GM21526 (cell line): ENCODE results near the gene RGMA.
A peak's percentile ranks its signal among the peaks of the same experiment; 100 is the strongest.

Experiments used
- ATAC-seq: cut with Tn5 transposase; IDR thresholded peaks from one replicate; pipeline ENCODE4 v1.9.1; 2021; ENCODE audit warnings: moderate library complexity; ENCODE audit not compliant: unreplicated experiment, low FRiP score

The RGMA gene

DNA sequence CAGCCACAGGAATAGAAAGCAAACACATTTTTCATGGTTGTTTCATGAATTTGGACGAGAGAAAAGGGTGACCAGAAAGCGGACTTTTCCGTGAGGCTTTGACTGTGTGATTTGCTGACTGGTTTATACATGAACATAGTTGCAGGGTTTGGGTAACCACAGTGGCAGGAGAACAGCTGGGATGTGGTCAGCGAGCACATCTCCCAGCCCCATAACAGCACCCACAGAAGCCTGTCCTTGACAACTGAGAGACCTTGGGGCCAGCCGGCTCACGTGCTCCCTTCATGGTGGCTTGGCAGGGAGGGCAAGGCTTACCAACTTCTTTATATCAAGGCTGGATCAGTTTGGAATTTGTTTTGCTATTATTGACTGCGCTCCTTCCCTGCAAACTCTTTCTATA is 13.2 kb upstream of the RGMA start:
- no peak for ATAC-seq

GRCh38 chr15:93093765-93094164 is 4.8 kb upstream of the RGMA start:
- no peak for ATAC-seq

- no peak for ATAC-seq
Measured at GRCh38 chr15:93091465-93091864, 2.5 kb upstream of the RGMA start.

DNA sequence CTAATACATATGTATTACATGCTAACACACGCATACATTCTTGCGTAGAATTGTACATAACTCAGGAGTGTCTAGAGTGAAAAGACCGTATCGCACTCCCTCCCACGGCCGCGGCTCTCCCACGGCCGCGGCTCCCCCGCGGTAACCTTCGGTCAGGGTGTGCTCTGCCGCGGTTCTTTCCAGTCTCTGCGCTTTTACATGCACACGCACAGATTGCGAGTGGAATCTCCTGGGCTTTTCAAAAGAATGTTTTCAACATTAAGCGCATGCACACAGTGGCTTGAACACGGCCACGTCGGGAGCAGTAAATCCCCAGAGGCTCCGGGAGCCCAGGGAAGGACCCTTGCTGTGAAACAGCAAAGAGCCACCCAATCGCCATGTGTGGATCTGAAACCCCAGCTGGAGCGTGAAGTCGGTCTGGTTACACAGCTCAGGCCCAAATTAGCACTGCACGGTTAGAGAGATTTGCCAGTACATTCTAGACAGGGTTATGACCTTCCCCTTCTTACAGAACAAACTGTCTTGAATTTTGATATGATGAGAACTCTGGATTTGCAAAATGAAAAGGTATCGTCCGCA is 805 bp upstream of the RGMA start:
- ATAC-seq = no peak

- peak; percentile 14 for ATAC-seq
Measured at GRCh38 chr15:93088200-93088980, 621 bp downstream of the RGMA start.

DNA sequence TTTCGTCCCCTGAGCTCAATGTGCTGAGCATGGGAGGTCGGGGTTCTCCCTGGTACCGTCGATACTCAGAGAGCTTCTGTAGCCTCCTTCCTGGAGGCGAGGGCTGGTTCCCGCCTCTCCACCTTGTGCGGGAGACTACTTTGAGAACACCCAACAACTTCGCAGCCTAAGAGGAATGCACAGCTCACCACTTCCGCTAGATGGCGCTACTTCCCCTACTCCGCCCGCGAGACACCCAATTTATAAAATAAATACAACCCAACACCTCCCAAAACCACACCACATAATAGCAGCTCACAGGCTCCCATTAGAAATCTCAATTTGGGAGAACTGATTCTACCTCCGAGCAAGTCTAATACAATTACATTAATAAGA is 1.2 kb downstream of the RGMA start:
- ATAC-seq = peak; percentile 73

DNA sequence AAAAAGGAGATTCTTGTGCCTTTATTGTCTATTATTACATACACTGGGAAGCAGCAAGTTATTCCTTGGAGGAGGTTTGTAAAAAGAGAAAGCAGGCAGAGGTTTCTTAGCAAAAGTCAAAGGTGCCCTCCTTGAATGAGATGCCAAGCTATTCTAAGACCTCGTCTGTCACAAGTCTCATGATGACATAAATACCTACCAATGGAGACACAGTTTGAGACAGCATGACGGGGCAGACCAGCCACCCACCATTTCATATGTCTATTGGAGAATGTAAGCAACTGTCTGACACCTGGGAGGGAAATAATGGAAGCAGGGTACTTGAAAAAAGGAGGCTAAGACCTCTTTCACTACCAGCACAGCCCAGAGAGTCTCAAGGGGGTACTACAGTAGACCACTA is 2.2 kb downstream of the RGMA start:
- ATAC-seq = no peak

GRCh38 chr15:93085692-93086091 is 3.3 kb downstream of the RGMA start:
- no peak for ATAC-seq

DNA sequence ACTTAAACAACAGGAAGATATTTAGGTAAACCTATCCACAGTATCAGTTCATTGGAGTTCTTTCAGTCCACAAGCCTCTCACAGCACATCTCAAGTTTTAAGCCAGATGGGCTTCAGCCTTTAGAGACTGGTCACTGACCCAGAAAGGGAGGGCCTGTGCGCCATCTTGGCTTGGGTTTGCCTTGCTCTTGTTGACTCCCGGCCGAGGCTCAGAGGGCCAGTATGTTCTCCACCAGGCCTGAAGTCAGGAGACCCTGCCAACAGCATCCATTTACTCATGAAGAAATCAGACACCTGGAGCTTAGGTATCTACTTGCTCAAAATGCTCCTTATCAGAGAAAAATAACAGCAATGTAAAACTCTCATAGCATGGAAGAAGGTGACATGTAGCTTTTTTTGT is 6.2 kb downstream of the RGMA start:
- ATAC-seq = no peak

GRCh38 chr15:93081399-93081798 is 7.6 kb downstream of the RGMA start:
- ATAC-seq = no peak

DNA sequence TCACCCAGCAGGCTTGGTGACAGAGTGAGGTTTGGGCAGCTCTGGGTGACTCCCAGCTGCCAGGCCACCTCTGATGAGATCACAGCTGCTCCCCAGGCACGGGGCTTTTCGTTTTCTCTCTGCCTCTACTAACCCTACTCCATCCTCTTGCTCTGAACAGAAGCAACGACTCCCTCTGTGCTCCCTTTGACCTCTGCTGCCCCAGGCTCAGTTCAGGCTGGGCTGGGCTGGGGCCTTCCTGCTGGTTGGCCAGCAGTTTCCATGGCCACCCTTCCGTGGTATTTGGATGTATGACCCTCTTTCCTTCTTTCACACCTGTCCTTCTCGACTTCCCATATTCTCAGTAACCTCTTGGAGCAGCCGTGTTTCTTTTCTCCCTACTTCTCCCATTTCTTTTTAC is 8.6 kb downstream of the RGMA start:
- ATAC-seq = no peak

GRCh38 chr15:93076875-93077274 is 12.1 kb downstream of the RGMA start:
- no peak for ATAC-seq

DNA sequence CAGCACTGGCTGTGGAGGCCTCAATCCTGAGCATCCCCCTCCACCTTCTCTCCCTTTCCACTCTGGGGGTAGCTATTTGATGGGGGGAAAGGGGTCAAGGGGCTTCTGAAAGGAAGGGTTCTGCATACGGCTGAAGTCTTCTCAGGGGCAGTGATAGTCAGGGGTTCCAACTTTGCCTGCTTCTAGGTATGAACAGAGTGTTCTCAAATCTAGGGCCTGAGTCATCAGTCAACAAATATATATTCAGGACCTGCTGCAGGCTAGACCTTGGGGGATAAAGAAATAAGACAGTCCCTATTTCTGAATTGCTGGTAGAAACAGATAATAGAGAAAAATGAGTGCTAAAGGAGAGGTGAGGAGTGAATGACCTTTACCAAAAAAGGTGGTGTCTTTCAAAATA is 12.8 kb downstream of the RGMA start:
- no peak for ATAC-seq

DNA sequence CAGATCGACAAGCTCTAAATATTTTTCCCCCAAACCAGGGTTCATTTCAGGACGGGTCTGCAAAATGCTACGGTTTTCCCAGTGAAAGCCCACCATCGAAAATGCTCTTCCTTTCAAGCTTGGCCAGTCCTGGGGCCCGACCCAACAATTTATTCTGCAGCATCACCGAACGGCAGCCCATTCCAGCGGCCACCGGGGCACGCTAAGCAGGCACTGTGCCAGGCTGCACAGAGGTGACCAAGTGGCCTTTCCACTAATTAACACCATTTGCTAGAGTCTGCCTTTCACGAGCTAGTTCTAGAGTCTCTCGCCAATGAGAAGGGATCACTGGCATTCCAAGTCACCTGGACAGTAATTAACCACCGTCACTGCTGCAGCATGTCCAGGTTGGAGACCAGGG is 14.4 kb downstream of the RGMA start:
- ATAC-seq = no peak

DNA sequence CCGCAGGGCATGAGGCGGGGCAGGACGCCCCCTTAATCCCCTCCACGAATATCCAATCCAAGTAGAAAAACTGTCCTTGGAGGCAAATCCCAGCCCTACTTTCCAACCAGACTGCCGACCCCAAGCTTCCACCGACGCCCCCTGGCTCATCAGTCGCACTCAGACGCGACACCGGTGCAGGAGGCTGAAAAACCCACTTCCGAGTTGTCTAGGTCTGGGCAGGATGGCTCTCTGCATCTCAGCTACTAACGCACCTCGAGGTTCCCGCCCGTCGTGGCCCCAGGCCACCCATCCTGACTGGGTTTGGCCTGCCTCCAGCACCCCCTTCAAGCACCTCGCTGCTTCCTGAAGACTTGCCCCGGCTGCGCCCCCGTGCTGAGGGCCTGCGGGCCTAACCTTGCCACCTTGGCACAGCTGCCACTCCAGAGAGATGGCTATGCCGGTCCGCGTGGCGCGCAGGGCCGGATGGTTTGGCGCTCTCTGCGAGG is 15.5 kb downstream of the RGMA start:
- no peak for ATAC-seq

DNA sequence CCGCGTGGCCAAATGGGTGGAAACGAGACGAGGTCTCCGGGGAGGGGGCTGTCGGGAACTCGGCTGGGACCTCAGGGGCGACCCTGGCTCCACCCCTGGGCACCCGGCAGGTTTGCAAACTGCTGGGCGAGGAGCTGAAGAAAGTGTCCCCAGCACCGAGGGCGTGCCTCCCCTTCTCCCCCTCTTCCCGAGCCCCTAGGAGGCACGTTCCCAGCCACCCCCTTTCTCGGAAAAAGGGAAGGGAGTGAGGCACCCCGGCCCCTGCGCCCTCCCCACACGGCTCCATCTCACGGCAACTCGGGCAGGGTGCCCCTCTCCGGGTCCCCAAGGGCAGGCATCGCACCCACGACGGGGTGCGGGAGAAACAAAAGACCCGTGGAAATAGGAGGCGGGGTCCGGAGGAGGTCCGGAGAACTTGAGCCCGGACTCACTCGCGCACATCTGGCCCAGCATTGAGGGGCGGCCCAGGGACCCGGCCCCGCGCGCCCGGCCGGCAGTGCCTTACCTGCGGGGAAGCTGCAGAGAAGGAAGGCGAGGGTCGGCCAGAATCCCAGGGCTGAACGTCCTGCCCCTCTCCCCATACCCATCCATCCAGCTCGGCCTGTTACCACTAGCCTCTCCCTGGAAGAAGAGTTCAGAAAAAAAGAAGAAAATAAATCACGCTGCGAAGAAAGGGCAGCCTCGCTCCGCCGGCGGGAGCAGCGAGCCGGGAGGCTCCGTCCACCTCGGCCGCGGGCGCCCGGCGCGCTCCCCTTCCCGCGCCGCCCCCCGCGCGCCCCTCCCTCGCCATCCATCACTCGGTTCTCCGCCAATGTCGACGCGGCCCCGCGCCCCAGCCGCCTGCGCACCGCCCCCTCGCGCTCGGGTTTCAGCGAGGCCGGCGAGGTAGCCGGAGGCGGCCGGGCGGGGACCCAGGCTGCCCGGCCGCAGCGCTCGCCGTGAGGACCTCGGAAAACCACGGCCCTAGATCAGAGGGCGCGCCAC is 16.3 kb downstream of the RGMA start:
- no peak for ATAC-seq

- no peak for ATAC-seq
Measured at GRCh38 chr15:93072011-93072410, 17.0 kb downstream of the RGMA start.

- ATAC-seq = no peak
Measured at GRCh38 chr15:93071469-93071936, 17.5 kb downstream of the RGMA start.

GRCh38 chr15:93070551-93071296 is 18.3 kb downstream of the RGMA start:
- ATAC-seq = no peak

DNA sequence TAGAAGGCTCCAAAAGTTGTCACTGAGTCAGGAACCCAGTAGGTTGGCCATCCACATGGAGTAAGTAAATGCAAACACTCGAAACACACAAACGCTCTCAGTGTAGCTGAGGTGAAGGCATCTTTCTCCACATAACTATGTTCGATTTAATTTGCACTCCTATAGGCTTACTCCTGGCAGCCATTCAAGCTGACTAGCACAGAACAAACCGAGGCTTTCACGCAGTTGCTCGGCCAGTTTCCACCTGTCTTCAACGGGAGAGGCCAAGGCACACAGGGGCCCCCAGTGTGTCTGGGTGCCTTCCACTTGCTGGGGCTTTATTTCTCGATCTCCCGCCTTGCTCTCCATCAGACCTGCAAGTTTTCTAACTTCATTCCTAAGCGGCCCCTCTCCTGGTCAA is 18.9 kb downstream of the RGMA start:
- ATAC-seq = no peak
